GM12891 (cell line): ENCODE results near the gene WHAMM.

Experiments used
- PAX5 ChIP-seq: IDR thresholded peaks from 2 replicates; pipeline ENCODE4 v1.6.1; 2011; ENCODE audit warnings: low read length, moderate library complexity, mild to moderate bottlenecking; ENCODE audit not compliant: insufficient read depth, severe bottlenecking
- POLR2A ChIP-seq: IDR thresholded peaks from 2 replicates; pipeline ENCODE4 v1.6.1; 2011; ENCODE audit warnings: low read depth, low read length, control low read depth
- POLR2AphosphoS5 ChIP-seq: IDR thresholded peaks from 2 replicates; pipeline ENCODE4 v1.6.1; 2011; ENCODE audit warnings: low read depth, low read length, control low read depth
- TAF1 ChIP-seq: IDR thresholded peaks from 2 replicates; pipeline ENCODE4 v1.6.1; 2011; ENCODE audit warnings: low read depth, low read length, control low read depth

DNA sequence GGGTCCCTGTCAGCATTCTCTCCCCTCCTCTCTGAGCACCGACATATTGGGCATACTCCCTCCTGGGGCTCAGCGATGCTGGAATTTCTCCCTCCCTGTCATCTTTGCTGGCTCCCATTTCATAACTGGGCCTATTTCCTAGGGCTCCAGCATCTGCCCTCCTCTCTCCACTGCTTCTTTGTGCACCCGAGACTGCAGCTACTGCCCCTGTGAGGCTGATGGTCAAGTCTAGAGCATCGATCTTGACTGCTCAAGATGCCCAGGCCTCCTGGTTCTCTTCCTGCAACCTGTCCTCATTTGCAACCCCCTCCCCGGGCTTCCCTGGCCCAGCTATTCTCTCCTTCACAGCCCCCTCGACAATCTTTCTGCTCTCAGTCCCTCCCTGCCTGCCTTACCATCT is 53.5 kb downstream of the WHAMM start:
- TF ChIP-seq POLR2A (no peak), POLR2AphosphoS5 (no peak), TAF1 (no peak), PAX5 (no peak)
